HG02840 (cell line): ENCODE data around the gene C17orf107.
"Not testable (repeated sequence)": the region's sequence is repeated elsewhere in the genome, so short reads cannot be mapped to it uniquely, and the experiment has no call there.

Experiments used
- ATAC-seq: cut with Tn5 transposase; IDR thresholded peaks from one replicate; pipeline ENCODE4 v1.9.1; 2021; ENCODE audit warnings: mild to moderate bottlenecking, moderate library complexity, moderate number of reproducible peaks; ENCODE audit not compliant: unreplicated experiment, low FRiP score

The C17orf107 gene

GRCh38 chr17:4899341-4900230 lies at the start of gene C17orf107:
Gene C17orf107 (plus strand): TSS chr17:4899536. CDS start chr17:4899763, 227 bp downstream.
- no peak for ATAC-seq

GRCh38 chr17:4850246-4850645 lies 49.1 kb upstream of the C17orf107 start:
- no peak for ATAC-seq

DNA sequence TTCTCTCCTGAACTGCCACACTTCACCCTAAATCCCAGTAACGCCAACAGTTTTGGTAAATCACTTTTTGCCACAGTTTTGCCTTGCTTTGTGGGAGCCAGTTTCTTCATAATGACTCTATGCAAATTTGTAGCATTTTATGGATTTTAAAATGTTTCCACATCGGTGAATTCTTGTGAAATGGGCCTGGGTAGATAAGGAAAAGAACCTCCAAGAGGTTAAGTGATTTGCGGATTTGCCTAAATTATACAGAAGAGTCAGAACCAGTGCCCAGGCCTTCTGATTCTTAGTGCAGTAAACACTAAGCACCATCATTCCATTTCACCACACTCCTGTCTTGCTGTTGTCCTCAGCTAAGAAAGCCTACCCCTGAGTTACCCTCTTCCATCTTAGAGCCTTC lies 48.3 kb upstream of the C17orf107 start:
- ATAC-seq, result no peak

- ATAC-seq, result no peak
Measured at GRCh38 chr17:4852567-4853207, 46.6 kb upstream of the C17orf107 start.

- no peak for ATAC-seq
Measured at GRCh38 chr17:4853208-4853671, 46.1 kb upstream of the C17orf107 start.

- ATAC-seq, result no peak
Measured at GRCh38 chr17:4854111-4854681, 45.1 kb upstream of the C17orf107 start.

DNA sequence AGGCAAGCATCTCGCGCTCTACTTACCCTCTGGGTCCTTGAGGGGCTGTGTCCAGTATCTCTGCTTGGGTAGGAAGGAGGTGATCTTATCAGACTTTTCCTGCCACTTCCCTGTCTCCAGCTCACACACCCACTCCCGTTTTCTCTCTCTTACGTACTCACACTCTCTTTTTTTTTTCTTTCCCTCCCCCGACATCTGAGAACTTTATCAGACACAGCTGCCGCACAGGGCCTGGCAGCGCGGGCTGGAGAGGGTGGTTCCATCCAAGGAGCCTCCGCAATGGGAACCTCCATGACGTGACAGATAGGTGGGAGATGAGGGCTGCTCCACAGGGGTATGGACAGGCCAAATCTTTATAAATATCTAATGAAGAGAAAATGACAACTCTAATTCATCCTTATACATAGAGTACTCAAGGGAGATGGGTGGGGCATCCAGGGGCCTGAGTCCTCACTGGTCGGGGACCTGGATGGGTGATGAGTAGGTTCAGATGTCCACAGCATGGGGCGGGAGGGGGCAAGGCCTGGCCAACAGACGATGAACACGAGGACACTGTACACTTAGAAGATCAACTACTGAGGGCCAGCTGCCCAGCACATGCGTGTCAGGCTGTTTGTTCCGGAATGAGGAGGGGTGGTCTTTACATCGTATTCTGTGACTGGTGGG lies 42.9 kb upstream of the C17orf107 start:
- no peak for ATAC-seq

GRCh38 chr17:4856937-4857314 lies 42.4 kb upstream of the C17orf107 start:
- no peak for ATAC-seq

- not testable (repeated sequence) for ATAC-seq
Measured at GRCh38 chr17:4857347-4857746, 42.0 kb upstream of the C17orf107 start.

- ATAC-seq, result no peak
Measured at GRCh38 chr17:4858068-4858881, 41.1 kb upstream of the C17orf107 start.

GRCh38 chr17:4858882-4859260 lies 40.5 kb upstream of the C17orf107 start:
- no peak for ATAC-seq

DNA sequence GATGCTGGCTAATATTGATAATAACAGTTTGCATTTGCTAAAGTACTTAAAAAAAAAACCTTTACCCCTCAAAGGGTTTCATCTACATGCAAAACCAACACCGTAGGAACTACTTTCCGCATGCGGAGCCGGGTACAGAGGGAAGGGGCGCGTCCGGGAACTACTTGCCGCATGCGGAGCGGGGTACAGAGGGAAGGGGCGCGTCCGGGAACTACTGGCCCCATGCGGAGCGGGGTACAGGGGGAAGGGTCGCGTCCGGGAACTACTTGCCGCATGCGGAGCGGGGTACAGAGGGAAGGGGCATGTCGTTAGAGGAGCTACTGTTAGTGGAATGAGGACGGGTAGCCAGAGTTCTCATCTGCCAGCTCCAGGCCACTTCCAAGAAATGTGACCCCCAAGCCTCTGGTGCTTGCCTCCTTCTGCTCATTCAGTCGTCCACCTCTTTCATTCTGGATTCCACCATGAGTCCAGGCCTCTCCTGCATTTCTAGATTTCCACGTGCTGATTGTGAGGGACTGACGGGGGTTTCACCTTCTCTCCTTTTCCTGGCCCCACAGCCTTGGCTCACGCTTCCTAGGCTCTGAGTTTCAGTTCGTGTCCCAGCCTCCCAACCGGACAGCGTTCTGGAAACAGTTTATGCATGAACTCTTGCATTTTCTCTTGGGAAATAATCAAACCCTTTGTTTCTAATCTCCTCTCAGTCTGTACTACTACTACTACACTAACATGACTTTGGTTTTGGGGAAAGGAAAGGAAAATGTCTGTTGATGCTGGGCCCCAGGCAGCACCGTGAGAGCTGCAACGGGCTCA lies 39.3 kb upstream of the C17orf107 start:
- ATAC-seq, result no peak

- ATAC-seq, result no peak
Measured at GRCh38 chr17:4860651-4861050, 38.7 kb upstream of the C17orf107 start.

GRCh38 chr17:4861052-4861451 lies 38.3 kb upstream of the C17orf107 start:
- ATAC-seq, result no peak

- ATAC-seq, result no peak
Measured at GRCh38 chr17:4862720-4863119, 36.6 kb upstream of the C17orf107 start.

DNA sequence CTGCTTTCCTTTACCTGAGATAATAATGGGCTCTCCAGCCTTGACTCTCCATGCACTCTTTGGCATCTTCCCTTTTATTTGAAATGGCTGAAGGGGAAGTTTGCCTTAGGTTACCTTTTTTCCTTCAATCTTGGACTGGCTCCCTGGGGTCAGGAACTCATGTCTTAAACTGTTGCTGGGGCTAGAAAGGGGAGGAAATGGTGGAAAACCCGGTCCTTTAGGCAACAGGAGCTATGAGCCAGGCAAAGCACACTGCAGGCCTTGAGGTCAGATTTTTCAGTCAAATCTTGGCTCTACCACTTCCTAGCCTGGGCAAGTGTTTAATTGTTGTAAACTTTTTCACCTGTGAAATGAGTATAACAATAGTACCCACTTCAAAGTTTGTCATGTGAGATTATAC lies 36.0 kb upstream of the C17orf107 start:
- no peak for ATAC-seq

GRCh38 chr17:4867535-4867934 lies 31.8 kb upstream of the C17orf107 start:
- ATAC-seq, result not testable (repeated sequence)

- not testable (repeated sequence) for ATAC-seq
Measured at GRCh38 chr17:4869058-4869998, 30.0 kb upstream of the C17orf107 start.
